H1 (cell line): ENCODE data around the gene LTA4H.

Source experiments
- CBX5 ChIP-seq: fragments of 300-800, 300-1000 bp; sonication (generic); IDR thresholded peaks from 2 replicates; pipeline ENCODE4 v1.7.1; 2016; ENCODE audit warnings: antibody characterized with exemption, low read length, low read depth
- CTCF ChIP-seq, 3 experiments: IDR thresholded peaks; 1 replicate in 2 of 3; 2 replicates in 1 of 3; pipeline versions ENCODE4 v1.5.1 to v1.6.1; 2011; ENCODE audit warnings: low read length in 3 of 3, mild to moderate bottlenecking in 3 of 3, inconsistent platforms in 2 of 3, low read depth in 1 of 3, moderate library complexity in 1 of 3; ENCODE audit not compliant: insufficient read depth in 1 of 3; ENCODE audit errors: control extremely low read depth in 1 of 3
- JUND ChIP-seq: IDR thresholded peaks from 2 replicates; pipeline ENCODE4 v1.6.1; 2011; ENCODE audit warnings: mild to moderate bottlenecking, improper control_type of control experiment, low read length
- TAF1 ChIP-seq: IDR thresholded peaks from 2 replicates; pipeline ENCODE4 v1.6.1; 2011; ENCODE audit warnings: mild to moderate bottlenecking, low read depth, low read length

- no peak for TF ChIP-seq CTCF (IDR thresholded peaks at IDR 0.05; ENCODE audit: control extremely low read depth in 1 of 3, insufficient read depth in 1 of 3, low read depth in 1 of 3, low read length in 3 of 3)
- TF ChIP-seq TAF1 = no peak
- TF ChIP-seq CBX5 = no peak
- TF ChIP-seq JUND = no peak
Observed at GRCh38 chr12:96056646-96057455, 21.5 kb upstream of the LTA4H start.
